Hematopoietic multipotent progenitor cell (in vitro differentiated cells): ENCODE data around the gene APOL3. TPM values are rescaled to one million over a fixed set of nuclear protein-coding genes. Genes with fewer than 3 reads are reported as not detected.
"Not testable (repeated sequence)": the region's sequence is repeated elsewhere in the genome, so short reads cannot be mapped to it uniquely, and the experiment has no call there.

Experiments
- DNase-seq, 3 donors: peaks; one replicate each; pipeline ENCODE4 v3.0.0-alpha.2; 2011 to 2015; ENCODE audit warnings: low read depth in 2 of 3, low spot score in 2 of 3
- total RNA-seq: library from RNA; depleted of rRNA; stranded (reverse); fragments of >200 nt; gene quantifications from one replicate; pipeline ENCODE4 v1.2.3, GENCODE V29; 2012

The APOL3 gene
- total RNA-seq, 1 donor: 69.5 TPM

- peak in 2 of 3 donors; percentile 66 to 70 for DNase-seq
Measured at GRCh38 chr22:36162127-36163034, 1.8 kb upstream of the APOL3 start.

GRCh38 chr22:36161793-36162126 is 1.2 kb upstream of the APOL3 start:
- DNase-seq: not testable (repeated sequence)

- peak in 2 of 3 donors; percentile 90 for DNase-seq
Measured at GRCh38 chr22:36156515-36157419, 3.8 kb downstream of the APOL3 start.

GRCh38 chr22:36156119-36156514 is 4.4 kb downstream of the APOL3 start:
- DNase-seq: no peak

- DNase-seq: no peak
Measured at GRCh38 chr22:36155702-36156101, 4.9 kb downstream of the APOL3 start.

GRCh38 chr22:36154423-36154945 is 6.1 kb downstream of the APOL3 start:
- DNase-seq: no peak

- DNase-seq: peak in 1 of 3 donors; percentile 43
Measured at GRCh38 chr22:36153501-36154422, 6.8 kb downstream of the APOL3 start.

GRCh38 chr22:36152821-36153220 is 7.7 kb downstream of the APOL3 start:
- DNase-seq: not testable (repeated sequence)

GRCh38 chr22:36152088-36152487 is 8.5 kb downstream of the APOL3 start:
- DNase-seq: no peak

- DNase-seq: no peak
Measured at GRCh38 chr22:36151006-36151595, 9.5 kb downstream of the APOL3 start.

- no peak for DNase-seq
Measured at GRCh38 chr22:36149441-36149840, 11.1 kb downstream of the APOL3 start.

GRCh38 chr22:36148411-36148810 is 12.1 kb downstream of the APOL3 start:
- DNase-seq: no peak

GRCh38 chr22:36147196-36147791 is 13.3 kb downstream of the APOL3 start:
- no peak for DNase-seq

GRCh38 chr22:36145881-36146280 is 14.7 kb downstream of the APOL3 start:
- no peak for DNase-seq

- peak in 2 of 3 donors; percentile 42 to 72 for DNase-seq
Measured at GRCh38 chr22:36144886-36145541, 15.5 kb downstream of the APOL3 start.

- DNase-seq: no peak
Measured at GRCh38 chr22:36143956-36144355, 16.6 kb downstream of the APOL3 start.

- no peak for DNase-seq
Measured at GRCh38 chr22:36143066-36143815, 17.3 kb downstream of the APOL3 start.

GRCh38 chr22:36141481-36141880 is 19.1 kb downstream of the APOL3 start:
- no peak for DNase-seq
